ENCODE measurements around the gene PLA2G2D.

PLA2G2D gene, protein sequence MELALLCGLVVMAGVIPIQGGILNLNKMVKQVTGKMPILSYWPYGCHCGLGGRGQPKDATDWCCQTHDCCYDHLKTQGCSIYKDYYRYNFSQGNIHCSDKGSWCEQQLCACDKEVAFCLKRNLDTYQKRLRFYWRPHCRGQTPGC

GRCh38 chr1:20119347-20119746 lies at the start of gene PLA2G2D:
Gene PLA2G2D, minus strand, starts transcription at chr1:20119536. Its CDS starts 38 bp downstream, at chr1:20119498.
- H3K27ac ChIP-seq = no peak within 1 kb of the TSS
- TF ChIP-seq, protein P1, sequence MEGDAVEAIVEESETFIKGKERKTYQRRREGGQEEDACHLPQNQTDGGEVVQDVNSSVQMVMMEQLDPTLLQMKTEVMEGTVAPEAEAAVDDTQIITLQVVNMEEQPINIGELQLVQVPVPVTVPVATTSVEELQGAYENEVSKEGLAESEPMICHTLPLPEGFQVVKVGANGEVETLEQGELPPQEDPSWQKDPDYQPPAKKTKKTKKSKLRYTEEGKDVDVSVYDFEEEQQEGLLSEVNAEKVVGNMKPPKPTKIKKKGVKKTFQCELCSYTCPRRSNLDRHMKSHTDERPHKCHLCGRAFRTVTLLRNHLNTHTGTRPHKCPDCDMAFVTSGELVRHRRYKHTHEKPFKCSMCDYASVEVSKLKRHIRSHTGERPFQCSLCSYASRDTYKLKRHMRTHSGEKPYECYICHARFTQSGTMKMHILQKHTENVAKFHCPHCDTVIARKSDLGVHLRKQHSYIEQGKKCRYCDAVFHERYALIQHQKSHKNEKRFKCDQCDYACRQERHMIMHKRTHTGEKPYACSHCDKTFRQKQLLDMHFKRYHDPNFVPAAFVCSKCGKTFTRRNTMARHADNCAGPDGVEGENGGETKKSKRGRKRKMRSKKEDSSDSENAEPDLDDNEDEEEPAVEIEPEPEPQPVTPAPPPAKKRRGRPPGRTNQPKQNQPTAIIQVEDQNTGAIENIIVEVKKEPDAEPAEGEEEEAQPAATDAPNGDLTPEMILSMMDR (IDR thresholded peaks at IDR 0.05) = no peak
- no peak within 1 kb of the TSS for H3K4me3 ChIP-seq
- no peak for DNase-seq (ENCODE audit: low spot score)

- TF ChIP-seq, protein P1 (IDR thresholded peaks at IDR 0.05) = no peak
- H3K27ac ChIP-seq = no peak overlapping the region
- no peak overlapping the region for H3K4me3 ChIP-seq
- no peak for DNase-seq (ENCODE audit: low spot score)
Observed at GRCh38 chr1:20168564-20169491, 49.5 kb upstream of the PLA2G2D start.

DNA sequence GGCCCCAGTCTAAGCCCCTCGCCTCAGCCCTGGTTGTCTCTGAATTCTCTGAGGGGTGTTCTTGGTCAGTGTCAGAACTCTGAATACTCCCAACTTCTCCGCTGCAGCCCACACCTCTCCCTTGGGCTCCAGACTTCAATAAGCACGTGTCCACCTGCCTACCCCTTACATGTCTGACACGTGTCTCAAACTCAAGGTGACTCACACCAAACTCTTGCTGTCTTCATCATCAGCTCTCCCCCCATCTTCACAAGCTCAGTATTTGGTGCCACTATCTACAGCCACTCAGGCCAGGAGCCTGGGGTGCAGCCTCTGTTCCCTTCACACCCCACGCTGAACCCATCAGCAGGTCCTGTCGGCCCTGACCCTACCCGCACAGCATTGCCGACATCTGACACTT lies 47.8 kb upstream of the PLA2G2D start:
- Histone ChIP-seq H3K27ac (no peak overlapping the region), H3K4me3 (no peak overlapping the region)
- TF ChIP-seq, protein P1 (IDR thresholded peaks at IDR 0.05) = no peak
- no peak for DNase-seq (ENCODE audit: low spot score)

DNA sequence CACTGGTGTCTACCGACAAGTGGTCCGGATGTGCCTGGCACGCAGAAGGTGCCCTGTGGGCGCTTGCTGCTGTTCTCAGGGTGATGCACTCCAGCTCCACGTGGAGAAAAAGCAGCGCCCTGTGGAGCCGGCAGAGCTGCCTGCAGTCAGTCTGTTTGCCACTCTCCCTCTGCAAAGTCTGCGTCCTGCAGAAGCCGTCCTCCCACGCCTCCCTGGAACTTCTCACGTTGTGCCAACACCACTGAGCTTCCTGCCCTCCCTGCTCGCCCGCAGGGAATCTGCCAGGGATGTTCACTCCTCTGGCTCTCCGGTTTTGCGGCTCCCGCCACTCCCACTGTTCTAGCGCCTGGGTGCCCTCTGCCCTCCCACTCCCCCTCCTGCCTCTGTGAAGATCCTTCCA lies 46.7 kb upstream of the PLA2G2D start:
- Histone ChIP-seq H3K4me3 (no peak overlapping the region), H3K27ac (no peak overlapping the region)
- TF ChIP-seq, protein P1 (IDR thresholded peaks at IDR 0.05) = no peak
- DNase-seq (ENCODE audit: low spot score) = no peak

DNA sequence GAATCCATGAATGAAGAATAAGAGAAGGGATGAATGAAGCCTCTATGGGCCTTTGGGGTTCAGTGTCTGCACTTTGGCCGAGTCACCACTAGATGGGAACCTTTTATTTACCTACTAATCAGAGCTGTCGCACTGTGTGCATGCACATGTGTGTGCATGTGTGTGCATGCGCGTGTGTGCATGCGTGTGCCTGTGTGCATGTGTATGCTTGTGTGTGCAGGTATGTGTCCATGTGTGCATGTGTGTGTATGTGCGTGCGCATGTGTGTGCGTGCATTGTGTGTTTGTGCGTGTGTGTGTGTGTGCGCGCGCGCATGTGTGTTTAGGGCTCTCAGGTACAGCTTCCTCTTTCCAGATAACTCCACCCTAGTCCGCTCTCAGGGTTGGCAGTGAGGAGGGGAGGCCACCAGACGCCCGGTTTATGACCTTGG lies 46.2 kb upstream of the PLA2G2D start:
- Histone ChIP-seq H3K27ac (no peak overlapping the region), H3K4me3 (no peak overlapping the region)
- TF ChIP-seq, protein P1 (IDR thresholded peaks at IDR 0.05) = no peak
- DNase-seq (ENCODE audit: low spot score) = no peak

DNA sequence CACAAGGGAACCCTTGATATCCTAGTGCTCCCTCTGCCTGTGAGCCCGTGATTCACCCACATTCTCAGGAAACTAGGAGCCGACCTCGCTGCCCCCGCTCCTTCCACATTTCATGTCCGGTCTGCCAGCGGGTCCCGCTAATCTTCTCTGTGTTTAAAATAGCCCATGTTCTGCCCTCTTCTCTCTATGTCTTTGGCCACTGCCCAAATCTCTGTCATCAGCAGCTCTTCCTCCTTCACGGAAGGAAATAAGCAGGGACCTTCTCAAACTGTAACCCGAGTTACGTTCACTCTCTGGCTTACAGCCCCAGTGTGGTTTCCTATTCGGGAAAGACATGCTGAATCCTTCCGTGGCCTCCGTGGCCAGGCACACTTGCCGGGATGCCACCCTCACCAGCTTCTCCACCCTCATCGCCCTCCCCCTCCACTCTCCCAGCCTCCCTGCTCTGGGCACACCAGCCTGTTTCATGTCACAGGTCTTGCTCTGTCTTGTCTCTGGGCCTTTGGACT lies 45.4 kb upstream of the PLA2G2D start:
- H3K4me3 ChIP-seq = no peak overlapping the region
- H3K27ac ChIP-seq = peak overlapping the region in 1 of 2 donors; percentile 41
- DNase-seq (ENCODE audit: low spot score) = no peak
- TF ChIP-seq, protein P1 (IDR thresholded peaks at IDR 0.05) = no peak

Data from coronary artery (tissue), 2 donors.